ENCODE results near the gene BAHCC1.

DNA sequence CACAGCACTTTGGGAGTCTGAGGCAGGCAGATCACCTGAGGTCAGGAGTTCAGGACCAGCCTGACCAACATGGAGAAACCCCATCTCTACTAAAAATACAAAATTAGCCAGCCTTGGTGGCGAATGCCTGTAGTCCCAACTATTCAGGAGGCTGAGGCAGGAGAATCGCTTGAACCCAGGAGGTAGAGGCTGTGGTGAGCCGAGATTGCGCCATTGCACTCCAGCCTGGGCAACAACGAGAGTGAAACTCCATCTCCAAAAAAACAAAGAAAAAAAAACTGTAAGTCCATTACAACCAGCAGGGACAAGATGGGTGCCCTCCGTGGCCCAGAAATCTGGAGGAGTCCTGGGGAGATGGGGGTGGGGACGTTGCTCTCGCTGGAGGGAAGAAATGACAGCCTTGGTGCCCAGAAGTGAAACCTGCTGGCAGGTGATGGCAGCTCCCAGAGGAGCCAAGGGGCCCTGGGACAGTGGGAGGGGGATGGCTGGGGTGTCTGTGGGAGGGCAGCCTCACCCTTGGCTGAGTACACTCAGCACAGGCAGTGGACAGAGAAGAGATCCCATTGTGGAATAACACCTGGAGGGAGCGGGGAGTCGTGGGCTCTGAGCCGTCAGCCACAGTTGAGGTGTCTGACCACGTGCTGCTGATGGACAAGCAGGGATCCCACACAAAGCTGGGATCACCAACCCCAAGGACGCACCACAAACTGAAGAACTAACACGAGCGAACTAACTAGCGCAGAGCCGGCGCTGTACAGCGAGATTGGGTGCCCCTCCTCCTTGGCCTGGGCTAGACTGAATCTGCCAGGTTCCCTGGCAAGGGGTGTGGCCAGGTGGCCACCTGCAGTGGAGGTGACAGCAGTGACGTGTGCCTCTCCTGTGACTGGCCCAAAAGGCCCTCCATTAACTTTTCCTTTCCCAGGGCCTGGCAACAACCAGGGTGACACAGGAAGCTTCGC, 46.9 kb upstream of the BAHCC1 start:
- TF ChIP-seq, protein P1, sequence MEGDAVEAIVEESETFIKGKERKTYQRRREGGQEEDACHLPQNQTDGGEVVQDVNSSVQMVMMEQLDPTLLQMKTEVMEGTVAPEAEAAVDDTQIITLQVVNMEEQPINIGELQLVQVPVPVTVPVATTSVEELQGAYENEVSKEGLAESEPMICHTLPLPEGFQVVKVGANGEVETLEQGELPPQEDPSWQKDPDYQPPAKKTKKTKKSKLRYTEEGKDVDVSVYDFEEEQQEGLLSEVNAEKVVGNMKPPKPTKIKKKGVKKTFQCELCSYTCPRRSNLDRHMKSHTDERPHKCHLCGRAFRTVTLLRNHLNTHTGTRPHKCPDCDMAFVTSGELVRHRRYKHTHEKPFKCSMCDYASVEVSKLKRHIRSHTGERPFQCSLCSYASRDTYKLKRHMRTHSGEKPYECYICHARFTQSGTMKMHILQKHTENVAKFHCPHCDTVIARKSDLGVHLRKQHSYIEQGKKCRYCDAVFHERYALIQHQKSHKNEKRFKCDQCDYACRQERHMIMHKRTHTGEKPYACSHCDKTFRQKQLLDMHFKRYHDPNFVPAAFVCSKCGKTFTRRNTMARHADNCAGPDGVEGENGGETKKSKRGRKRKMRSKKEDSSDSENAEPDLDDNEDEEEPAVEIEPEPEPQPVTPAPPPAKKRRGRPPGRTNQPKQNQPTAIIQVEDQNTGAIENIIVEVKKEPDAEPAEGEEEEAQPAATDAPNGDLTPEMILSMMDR (conservative IDR thresholded peaks at IDR 0.05), result no peak
- TF ChIP-seq EZH2 (IDR thresholded peaks at IDR 0.05; ENCODE audit: low read depth), result no peak
